ELF-1 (cell line): ENCODE measurements around the gene PLCB4.

Source experiments
- DNase-seq: peaks from one replicate; pipeline ENCODE4 v3.0.0-alpha.2; 2016; ENCODE audit warnings: low read depth, low spot score

The PLCB4 gene

GRCh38 chr20:9319687-9320384 is 250.9 kb downstream of the PLCB4 start:
- DNase-seq = no peak

GRCh38 chr20:9321007-9321406 is 252.1 kb downstream of the PLCB4 start:
- no peak for DNase-seq

- DNase-seq = no peak
These were observed 253.8 kb downstream of the PLCB4 start for GRCh38 chr20:9322661-9323060.

- DNase-seq = peak; percentile 36
These were observed 254.7 kb downstream of the PLCB4 start for GRCh38 chr20:9323622-9324021.

GRCh38 chr20:9329355-9330101 is 260.6 kb downstream of the PLCB4 start:
- DNase-seq = peak; percentile 45

- DNase-seq = no peak
These were observed 261.3 kb downstream of the PLCB4 start for GRCh38 chr20:9330151-9330550.

GRCh38 chr20:9331707-9332435 is 263.0 kb downstream of the PLCB4 start:
- DNase-seq = peak; percentile 36

- no peak for DNase-seq
These were observed 264.0 kb downstream of the PLCB4 start for GRCh38 chr20:9332791-9333479.

GRCh38 chr20:9334866-9335265 is 266.0 kb downstream of the PLCB4 start:
- no peak for DNase-seq

GRCh38 chr20:9338101-9338500 is 269.2 kb downstream of the PLCB4 start:
- no peak for DNase-seq

GRCh38 chr20:9339708-9340107 is 270.8 kb downstream of the PLCB4 start:
- no peak for DNase-seq

GRCh38 chr20:9342651-9343050 is 273.8 kb downstream of the PLCB4 start:
- no peak for DNase-seq

- DNase-seq = no peak
These were observed 275.4 kb downstream of the PLCB4 start for GRCh38 chr20:9344083-9344920.

GRCh38 chr20:9348316-9348715 is 279.4 kb downstream of the PLCB4 start:
- no peak for DNase-seq

GRCh38 chr20:9348747-9349146 is 279.9 kb downstream of the PLCB4 start:
- no peak for DNase-seq

GRCh38 chr20:9349249-9349648 is 280.4 kb downstream of the PLCB4 start:
- DNase-seq = no peak

- DNase-seq = no peak
These were observed 283.9 kb downstream of the PLCB4 start for GRCh38 chr20:9352739-9353138.

- no peak for DNase-seq
These were observed 284.5 kb downstream of the PLCB4 start for GRCh38 chr20:9353180-9353915.

- no peak for DNase-seq
These were observed 285.0 kb downstream of the PLCB4 start for GRCh38 chr20:9353916-9354276.

- DNase-seq = no peak
These were observed 285.7 kb downstream of the PLCB4 start for GRCh38 chr20:9354579-9354978.
